ENCODE measurements around the gene ITPA. TPM values are rescaled to one million over a fixed set of nuclear protein-coding genes. Genes with fewer than 3 reads are reported as not detected.

Gene ITPA
- total RNA-seq, 4 donors from 2014 or later, result 15.0 to 95.7 (median 39.6) TPM

DNA sequence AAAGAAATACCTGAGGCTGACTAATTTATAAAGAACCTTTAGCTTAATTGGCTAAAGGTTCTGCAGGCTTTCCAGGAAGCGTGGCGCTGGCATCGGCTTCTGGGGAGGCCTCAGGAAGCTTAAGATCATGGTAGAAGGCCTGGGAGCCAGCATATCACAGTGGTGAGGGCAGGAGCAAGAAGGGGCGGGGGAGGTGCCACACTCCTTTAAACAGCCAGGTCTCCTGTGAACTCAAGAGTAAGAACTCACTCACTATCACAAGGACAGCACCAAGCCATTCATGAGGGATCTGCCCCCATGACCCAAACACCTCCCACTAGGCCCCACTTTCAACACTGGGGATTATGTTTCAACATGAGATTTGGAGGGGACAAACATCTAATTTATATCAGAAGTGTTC lies 64.1 kb downstream of the ITPA start:
- Histone ChIP-seq H3K36me3 (no peaks in the 10 kb centered on the region), H3K27me3 (no peaks in the 10 kb centered on the region), H3K4me3 (no peak overlapping the region), H3K27ac (no peak overlapping the region), H3K9me3 (no peaks in the 10 kb centered on the region), H3K4me1 (no peaks in the 10 kb centered on the region)
- no peak for DNase-seq
- WGBS, 2 donors (ENCODE audit: low coverage in 1 of 2), result 92 to 93% methylated on average over 3 to 4 of the region's 4 CpGs
- in situ Hi-C loops (cut with MboI; ENCODE audit: low pct_ligation_motif_present in 1 of 4, low pct_unique_long_range_greater_than_20kb in 1 of 4, low sequenced_read_pairs in 3 of 4) (no loop called here), intact Hi-C loops (cut with DNase I; ENCODE audit: low total_unique reads) (no loop called here)
- TF ChIP-seq EP300 (IDR thresholded peaks at IDR 0.05; ENCODE audit: low read depth) (no peak), POLR2AphosphoS5 (IDR thresholded peaks at IDR 0.05) (no peak), POLR2A (IDR thresholded peaks at IDR 0.05) (no peak)
- TF ChIP-seq, protein P1, sequence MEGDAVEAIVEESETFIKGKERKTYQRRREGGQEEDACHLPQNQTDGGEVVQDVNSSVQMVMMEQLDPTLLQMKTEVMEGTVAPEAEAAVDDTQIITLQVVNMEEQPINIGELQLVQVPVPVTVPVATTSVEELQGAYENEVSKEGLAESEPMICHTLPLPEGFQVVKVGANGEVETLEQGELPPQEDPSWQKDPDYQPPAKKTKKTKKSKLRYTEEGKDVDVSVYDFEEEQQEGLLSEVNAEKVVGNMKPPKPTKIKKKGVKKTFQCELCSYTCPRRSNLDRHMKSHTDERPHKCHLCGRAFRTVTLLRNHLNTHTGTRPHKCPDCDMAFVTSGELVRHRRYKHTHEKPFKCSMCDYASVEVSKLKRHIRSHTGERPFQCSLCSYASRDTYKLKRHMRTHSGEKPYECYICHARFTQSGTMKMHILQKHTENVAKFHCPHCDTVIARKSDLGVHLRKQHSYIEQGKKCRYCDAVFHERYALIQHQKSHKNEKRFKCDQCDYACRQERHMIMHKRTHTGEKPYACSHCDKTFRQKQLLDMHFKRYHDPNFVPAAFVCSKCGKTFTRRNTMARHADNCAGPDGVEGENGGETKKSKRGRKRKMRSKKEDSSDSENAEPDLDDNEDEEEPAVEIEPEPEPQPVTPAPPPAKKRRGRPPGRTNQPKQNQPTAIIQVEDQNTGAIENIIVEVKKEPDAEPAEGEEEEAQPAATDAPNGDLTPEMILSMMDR (IDR thresholded peaks at IDR 0.05), result no peak

Other genes starting within 250 kb of the ITPA start
- not detected for gene GNRH2, start 165.9 kb upstream of the ITPA start, total RNA-seq
- gene MRPS26, start 163.4 kb upstream of the ITPA start, total RNA-seq, result 10 to 100 TPM; 42.7 to 88.3 (median 54.3) TPM
- not detected for gene OXT, start 137.9 kb upstream of the ITPA start, total RNA-seq
- gene AVP, start 124.8 kb upstream of the ITPA start, total RNA-seq, result not detected
- 10 to 100 TPM in 2 of 4 donors, 1 to 10 TPM in 2; 1.9 to 18.6 (median 9.8) TPM for gene FASTKD5, start 49.6 kb upstream of the ITPA start, total RNA-seq
- gene UBOX5, start 49.6 kb upstream of the ITPA start, total RNA-seq, result 10 to 100 TPM in 2 of 4 donors, 1 to 10 TPM in 2; 5.7 to 17.9 (median 11.7) TPM
- 10 to 100 TPM in 2 of 4 donors, 1 to 10 TPM in 2; 9.0 to 13.5 (median 9.7) TPM for gene LZTS3, start 35.9 kb upstream of the ITPA start, total RNA-seq
- gene DDRGK1, start 4.8 kb upstream of the ITPA start, total RNA-seq, result 10 to 100 TPM; 47.0 to 85.6 (median 80.4) TPM
- gene SLC4A11, start 29.7 kb downstream of the ITPA start, total RNA-seq, result 1 to 10 TPM in 1 of 4 donors, under 1 TPM in 3; 0.20 to 1.4 (median 0.69) TPM
- 1 to 10 TPM; 2.2 to 6.0 (median 5.0) TPM for gene DNAAF9, start 198.2 kb downstream of the ITPA start, total RNA-seq